HEK293T (cell line): Measurements from ENCODE around the gene CDH13.

ENCODE experiments used
- BHLHE40 ChIP-seq: fragments of 450-650 bp; IDR thresholded peaks from 2 replicates; pipeline ENCODE4 v1.6.1; 2016; ENCODE audit warnings: mild to moderate bottlenecking, moderate library complexity, borderline replicate concordance
- CTBP1 ChIP-seq: fragments of 450-650 bp; IDR thresholded peaks from 2 replicates; pipeline ENCODE4 v1.6.1; 2016; ENCODE audit warnings: borderline replicate concordance
- FOXA1 ChIP-seq: fragments of 450-650 bp; IDR thresholded peaks from 2 replicates; pipeline ENCODE4 v1.6.1; 2016; ENCODE audit warnings: mild to moderate bottlenecking
- FOXK2 ChIP-seq: fragments of 450-650 bp; IDR thresholded peaks from 2 replicates; pipeline ENCODE4 v1.6.1; 2016; ENCODE audit warnings: mild to moderate bottlenecking
- FOXM1 ChIP-seq: fragments of 450-650 bp; IDR thresholded peaks from 2 replicates; pipeline ENCODE4 v1.6.1; 2017; ENCODE audit warnings: mild to moderate bottlenecking, borderline replicate concordance
- HDGF ChIP-seq: fragments of 450-650 bp; IDR thresholded peaks from 2 replicates; pipeline ENCODE4 v1.6.1; 2017; ENCODE audit warnings: antibody characterized with exemption, borderline replicate concordance
- SP1 ChIP-seq: fragments of 450-650 bp; IDR thresholded peaks from 2 replicates; pipeline ENCODE4 v1.6.1; 2017

DNA sequence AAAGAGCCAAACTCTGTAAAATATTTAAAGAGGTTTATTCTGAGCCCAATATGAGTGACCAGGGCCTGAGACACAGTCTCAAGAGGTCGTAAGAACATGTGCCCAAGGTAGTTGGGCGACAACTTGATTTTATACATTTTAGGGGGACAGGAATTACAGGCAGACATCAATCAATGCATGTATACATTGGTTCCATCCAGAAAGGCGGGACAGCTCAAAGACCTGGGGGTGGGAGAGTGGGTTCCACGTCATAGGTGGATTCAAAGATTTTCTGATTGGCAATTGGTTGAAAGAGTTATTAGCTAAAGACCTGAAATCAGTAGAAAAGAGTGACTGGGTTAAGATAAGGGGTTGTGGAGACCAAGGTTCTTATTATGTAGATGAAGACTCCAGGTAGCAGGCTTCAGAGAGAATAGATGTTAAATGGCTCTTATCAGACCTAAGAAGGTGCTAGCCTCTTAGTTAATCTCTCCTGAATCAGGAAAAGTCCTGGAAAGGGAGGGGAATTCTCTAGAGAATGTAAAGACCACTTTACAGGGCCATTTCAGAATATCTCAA lies 1213.4 kb downstream of the CDH13 start:
- TF ChIP-seq FOXK2 (no peak), BHLHE40 (no peak), SP1 (no peak), CTBP1 (no peak), FOXA1 (no peak), HDGF (no peak), FOXM1 (no peak)
